Glomerular visceral epithelial cell (primary cell): ENCODE results near the gene MTA2.
"Not testable (repeated sequence)": the region's sequence is repeated elsewhere in the genome, so short reads cannot be mapped to it uniquely, and the experiment has no call there.

Source experiments
- DNase-seq: peaks from one replicate; pipeline ENCODE4 v3.0.0-alpha.2; 2016; ENCODE audit errors: extremely low spot score

Gene MTA2

DNA sequence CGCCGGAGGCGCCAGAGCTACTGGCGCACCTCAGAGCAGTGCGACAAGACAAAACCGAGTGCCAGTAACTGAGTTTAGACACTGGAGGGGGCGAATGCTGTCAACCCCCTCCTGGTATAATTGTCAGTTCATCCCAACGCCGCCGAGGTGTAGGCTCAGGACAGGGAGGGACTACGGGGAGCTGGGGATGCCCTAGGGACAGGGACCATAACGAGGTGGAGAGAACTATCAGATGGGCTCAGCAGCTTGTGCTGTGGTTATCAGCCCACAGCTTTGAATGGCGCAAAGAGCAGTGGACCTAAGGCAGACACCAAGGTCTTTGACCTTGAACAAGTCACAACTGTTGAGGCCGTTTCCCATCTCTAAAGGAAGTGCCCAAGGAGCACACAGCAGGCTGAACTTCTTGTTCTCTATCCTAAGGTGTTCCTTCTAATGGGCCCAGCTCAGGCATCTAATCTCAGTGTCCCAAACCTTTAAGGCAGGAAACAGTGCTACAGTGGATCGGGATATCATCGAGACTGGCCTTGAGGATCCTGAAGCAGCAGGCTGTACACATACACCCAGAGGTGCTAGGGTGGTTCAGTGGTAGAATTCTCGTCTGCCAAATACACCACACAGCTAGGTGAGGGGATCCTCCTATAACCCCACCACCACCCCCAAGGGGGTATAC lies 9.4 kb downstream of the MTA2 start:
- DNase-seq = no peak

GRCh38 chr11:62591448-62592145 lies 10.1 kb downstream of the MTA2 start, which contains the start of gene TUT1:
TUT1 (minus strand) TSS chr11:62591523; CDS start chr11:62591485, 38 bp downstream.
- DNase-seq = peak; percentile 98

GRCh38 chr11:62588966-62589637 lies 12.6 kb downstream of the MTA2 start:
- DNase-seq = peak; percentile 26

DNA sequence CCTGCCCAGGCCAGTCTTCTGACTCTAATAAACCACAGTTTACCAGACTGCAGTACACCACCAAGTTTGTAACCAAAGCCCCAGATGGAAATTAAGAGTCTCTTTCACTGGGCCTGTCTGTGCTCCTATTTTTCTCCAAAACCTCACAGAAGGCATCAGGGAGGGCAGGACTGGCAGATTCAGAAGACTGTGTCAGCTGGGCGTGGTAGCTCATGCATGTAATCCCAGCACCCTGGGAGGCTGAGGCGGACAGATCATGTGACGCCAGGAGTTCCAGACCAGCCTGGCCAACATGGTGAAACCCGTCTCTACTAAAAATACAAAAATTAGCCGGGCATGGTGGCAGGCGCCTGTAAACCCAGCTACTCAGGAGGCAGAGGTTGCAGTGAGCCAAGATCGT lies 16.3 kb downstream of the MTA2 start:
- DNase-seq = not testable (repeated sequence)

DNA sequence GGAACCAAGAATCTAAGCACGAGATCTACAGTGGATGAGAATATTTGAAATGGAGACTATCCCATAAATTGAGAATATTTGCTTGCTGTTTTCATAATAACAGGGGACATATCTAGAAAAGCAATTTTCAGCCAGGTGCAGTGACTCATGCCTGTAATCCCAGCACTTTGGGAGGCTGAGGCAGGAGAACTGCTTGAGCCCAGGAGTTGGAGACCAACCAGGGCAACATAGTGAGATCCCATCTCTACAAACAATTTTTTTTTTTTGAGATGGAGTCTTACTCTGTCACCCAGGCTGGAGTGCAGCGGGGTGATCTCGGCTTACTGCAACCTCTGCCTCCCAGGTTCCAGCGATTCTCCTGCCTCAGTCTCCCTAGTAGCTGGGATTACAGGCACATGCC lies 19.9 kb downstream of the MTA2 start:
- DNase-seq = not testable (repeated sequence)

- DNase-seq = no peak
Observed at GRCh38 chr11:62580959-62581715, 20.5 kb downstream of the MTA2 start.

GRCh38 chr11:62579252-62579651 lies 22.4 kb downstream of the MTA2 start:
- DNase-seq = no peak

GRCh38 chr11:62578541-62578940 lies 23.1 kb downstream of the MTA2 start:
- no peak for DNase-seq

GRCh38 chr11:62577046-62577714 lies 24.5 kb downstream of the MTA2 start:
- no peak for DNase-seq

- DNase-seq = no peak
Observed at GRCh38 chr11:62575837-62576236, 25.8 kb downstream of the MTA2 start.

GRCh38 chr11:62575156-62575555 lies 26.5 kb downstream of the MTA2 start:
- no peak for DNase-seq

- DNase-seq = no peak
Observed at GRCh38 chr11:62574363-62575071, 27.1 kb downstream of the MTA2 start.

GRCh38 chr11:62573592-62574362 lies 27.9 kb downstream of the MTA2 start, which contains the start of gene EEF1G:
EEF1G (minus strand) TSS chr11:62573891; CDS start chr11:62573842, 49 bp downstream.
- peak; percentile 100 for DNase-seq

GRCh38 chr11:62573006-62573591 lies 28.6 kb downstream of the MTA2 start:
- DNase-seq = peak; percentile 32

- no peak for DNase-seq
Observed at GRCh38 chr11:62572431-62572830, 29.2 kb downstream of the MTA2 start.

- DNase-seq = not testable (repeated sequence)
Observed at GRCh38 chr11:62571493-62571892, 30.2 kb downstream of the MTA2 start.

DNA sequence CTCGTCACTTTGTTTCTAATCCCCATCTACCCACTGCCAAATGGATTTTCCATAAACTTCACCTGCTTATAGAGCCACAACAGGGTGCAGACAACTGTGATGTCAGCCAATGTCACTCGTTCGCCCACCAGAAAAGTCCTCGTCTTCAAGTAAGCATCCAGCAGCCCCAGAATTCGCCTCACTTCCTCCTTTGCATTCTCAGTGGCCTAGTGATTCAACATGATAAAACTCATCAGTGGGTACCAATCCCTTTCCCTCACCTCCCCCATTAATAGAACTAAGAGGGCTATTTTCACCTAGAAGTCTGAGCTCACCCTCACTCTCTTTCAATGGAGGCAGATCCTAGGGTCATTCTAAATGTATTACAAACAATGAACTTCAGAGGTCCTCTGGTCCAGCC lies 30.8 kb downstream of the MTA2 start:
- DNase-seq = not testable (repeated sequence)

GRCh38 chr11:62569611-62570010 lies 32.1 kb downstream of the MTA2 start:
- DNase-seq = no peak

DNA sequence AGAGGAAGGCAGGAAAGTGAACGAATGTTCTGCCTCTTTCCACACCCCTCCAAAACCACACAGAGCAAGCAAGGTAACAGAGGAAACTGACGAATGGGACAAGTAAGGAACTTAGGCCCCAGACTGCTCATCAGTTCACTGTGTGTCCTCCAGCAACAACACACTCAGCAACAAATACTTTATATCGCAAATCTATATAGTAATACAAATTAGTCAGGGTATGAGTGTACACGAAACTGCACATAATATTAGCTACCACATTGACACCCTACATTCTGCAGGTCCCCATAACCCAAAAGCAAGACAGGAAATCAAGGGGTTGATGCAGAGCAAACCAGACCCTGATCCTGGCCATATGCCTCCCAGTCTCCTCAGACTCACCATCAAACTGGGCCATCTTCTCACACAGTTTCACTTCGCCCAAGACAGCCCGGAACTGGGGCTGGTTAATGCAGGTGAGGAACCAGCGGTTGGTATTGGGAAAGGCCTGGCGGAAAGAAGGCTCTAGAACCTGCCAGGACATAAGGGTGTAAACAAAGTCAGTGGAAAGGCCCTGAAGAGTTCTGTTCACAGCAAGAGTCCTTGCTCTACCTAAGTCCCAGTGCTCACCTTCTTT lies 34.5 kb downstream of the MTA2 start:
- DNase-seq = no peak
